ENCODE measurements around the gene RUSF1. TPM values are rescaled to one million over a fixed set of nuclear protein-coding genes. Genes with fewer than 3 reads are reported as not detected.

The RUSF1 gene
- total and polyA plus RNA-seq, 10 of the 15 experiments (the other 5 are each of a cell fraction or from before 2014, with no cell fraction given) = 0.20 to 46.3 (median 29.7) TPM

- TF ChIP-seq ZBTB11 (CRISPR knock-in tag; IDR thresholded peaks at IDR 0.05) (no peak), ZNF622 (IDR thresholded peaks at IDR 0.05) (no peak), JUNB (IDR thresholded peaks at IDR 0.05) (no peak), USF2 (IDR thresholded peaks at IDR 0.05; ENCODE audit: borderline replicate concordance, low read depth, low read length) (no peak), ZNF274 (IDR thresholded peaks at IDR 0.05; ENCODE audit: insufficient read depth, insufficient read length) (no peak)
These were observed 51.2 kb downstream of the RUSF1 start (continued) for GRCh38 chr16:31456988-31457360.

GRCh38 chr16:31455601-31456314, 52.4 kb downstream of the RUSF1 start:
- H3K36me3 ChIP-seq (ENCODE audit: control insufficient read depth in 2 of 2, insufficient read depth in 2 of 2, low read length in 1 of 2) = no peaks in the 10 kb centered on the region
- ATAC-seq (no peak), DNase-seq (ENCODE audit: low read depth, low spot score) (no peak), FAIRE-seq (no peak)
- SMC1A ChIA-PET (ENCODE audit: uncharacterized antibody, unreplicated experiment) = interaction anchor here (1.0 to 1.8 kb wide), 8 partner anchors 16 to 463 kb away, joined by 3 to 14 read pairs (median 3); no protein-coding TSS in a partner anchor
- H3K9me3 ChIP-seq (replicated peaks; ENCODE audit: control insufficient read depth, insufficient read depth, low read length) = no peaks in the 10 kb centered on the region
- BruUV-seq (replicated peaks) = no TSS peak
- peaks cover 7% of the 10 kb centered on the region; the same call in 1 of the 2 replicates for H4K20me1 ChIP-seq (ENCODE audit: control insufficient read depth, insufficient read depth)
- H3K27me3 ChIP-seq (replicated peaks in 1 of 2; ENCODE audit: control insufficient read depth in 2 of 2, insufficient read depth in 2 of 2, low read length in 1 of 2) = no peaks in the 10 kb centered on the region
- no peak overlapping the region for H3K27ac ChIP-seq (ENCODE audit: control insufficient read depth, insufficient read depth)
- no peak overlapping the region for H2AFZ ChIP-seq (ENCODE audit: control insufficient read depth, low read depth, low read length)
- H3K4me3 ChIP-seq = no peak overlapping the region; the same call in 1 of the 2 replicates
- H3K79me2 ChIP-seq (ENCODE audit: control insufficient read depth, insufficient read depth, low read length) = peaks cover 43% of the 10 kb centered on the region
- POLR2A ChIA-PET = interaction anchor here (0.6 to 0.8 kb wide), 4 partner anchors 40 to 418 kb away, joined by 3 to 6 read pairs (median 4); partner anchors contain the start of gene ZNF267
- CTCF ChIA-PET = interaction anchor here (0.6 to 7.0 kb wide), 22 partner anchors 12 to 514 kb away, joined by 3 to 71 read pairs (median 4); partner anchors contain the start of genes ZNF267 and ZNF843
- intact Hi-C loops (cut with micrococcal nuclease; ENCODE audit: unreplicated experiment) (loop anchor here (5.0 kb wide), 1 partner anchor 52 kb away; the partner anchor contains the start of gene RUSF1), in situ Hi-C loops (cut with MboI) (loop anchor here (5.0 kb wide), 2 partner anchors 242 to 412 kb away; no protein-coding TSS in a partner anchor)
- 75% methylated on average over 17 of the region's 17 CpGs for WGBS (ENCODE audit: insufficient coverage, insufficient replicate concordance, low lambda C conversion rate, missing lambda C conversion rate)
- H3K4me1 ChIP-seq (ENCODE audit: control insufficient read depth, insufficient read depth, low read length) = peaks cover 16% of the 10 kb centered on the region
- RAD21 ChIA-PET (ENCODE audit: unreplicated experiment) = interaction anchor here (0.6 to 1.5 kb wide), 11 partner anchors 13 to 579 kb away, joined by 3 to 7 read pairs (median 3); partner anchors contain the start of gene ZNF843
- H3K9ac ChIP-seq (ENCODE audit: control insufficient read depth, insufficient read depth, low read length) = no peak overlapping the region
- peak overlapping the region; percentile 31 for H3K4me2 ChIP-seq (ENCODE audit: control insufficient read depth, insufficient read depth)
- TF ChIP-seq EED (IDR thresholded peaks at IDR 0.05; ENCODE audit: low read depth) (no peak), SREBF1 (IDR thresholded peaks at IDR 0.05; ENCODE audit: low read length) (no peak), IRF5 (IDR thresholded peaks at IDR 0.05; ENCODE audit: borderline replicate concordance) (no peak), RELA (IDR thresholded peaks at IDR 0.05; ENCODE audit: borderline replicate concordance, partially characterized antibody) (no peak), NKRF (conservative IDR thresholded peaks at IDR 0.05) (no peak), EZH2 (IDR thresholded peaks at IDR 0.05; ENCODE audit: borderline replicate concordance, control insufficient read depth, low read depth, low read length) (no peak), KAT2A (conservative IDR thresholded peaks at IDR 0.05; ENCODE audit: control insufficient read depth, low read depth, low read length) (no peak), YY1 (IDR thresholded peaks at IDR 0.05; ENCODE audit: low read depth, low read length) (0 out of 2 replicates have a peak, but pooled peaks have one; percentile 43)

Measured in GM12878 (cell line).